ENCODE measurements around the gene ADAMTS2. TPM values are rescaled to one million over a fixed set of nuclear protein-coding genes. Genes with fewer than 3 reads are reported as not detected.

The ADAMTS2 gene
- total and polyA plus RNA-seq, 12 donors, result 4.3 to 70.3 (median 22.4) TPM

GRCh38 chr5:179163236-179164155 is 181.8 kb downstream of the ADAMTS2 start:
- no peak overlapping the region for H3K27ac ChIP-seq
- H3K9me3 ChIP-seq (replicated peaks in 1 of 3), result no peaks in the 10 kb centered on the region
- intact Hi-C loops (cut with DNase I), result loop anchor here in 1 of 2 donors (10.0 kb wide), 1 partner anchor 171 kb away; no protein-coding TSS in a partner anchor
- no peaks in the 10 kb centered on the region for H3K36me3 ChIP-seq (replicated peaks in 1 of 2)
- TF ChIP-seq CTCF (IDR thresholded peaks at IDR 0.05) (no peak), POLR2A (IDR thresholded peaks at IDR 0.05) (no peak)
- H3K4me3 ChIP-seq, result no peak overlapping the region
- DNase-seq, result no peak
- WGBS, 4 donors, result 82 to 91% (median 86%) methylated on average over 13 to 15 of the region's 15 CpGs
- peaks cover 0 to 13% of the 10 kb centered on the region in 2 donors for H3K4me1 ChIP-seq (replicated peaks in 1 of 2)
- H3K27me3 ChIP-seq, result no peaks in the 10 kb centered on the region

GRCh38 chr5:179162351-179163235 is 182.7 kb downstream of the ADAMTS2 start:
- intact Hi-C loops (cut with DNase I), result loop anchor here in 1 of 2 donors (10.0 kb wide), 1 partner anchor 172 kb away; no protein-coding TSS in a partner anchor
- no peak for DNase-seq
- WGBS, 4 donors, result 87 to 91% (median 89%) methylated on average over 9 to 24 of the region's 24 CpGs
- no peaks in the 10 kb centered on the region for H3K36me3 ChIP-seq (replicated peaks in 1 of 2)
- H3K27me3 ChIP-seq, result no peaks in the 10 kb centered on the region
- H3K27ac ChIP-seq, result no peak overlapping the region
- no peaks in the 10 kb centered on the region for H3K9me3 ChIP-seq (replicated peaks in 1 of 3)
- no peak for TF ChIP-seq CTCF (IDR thresholded peaks at IDR 0.05)
- no peak for TF ChIP-seq POLR2A (IDR thresholded peaks at IDR 0.05)
- H3K4me1 ChIP-seq (replicated peaks in 1 of 2), result peaks cover 0 to 11% of the 10 kb centered on the region in 2 donors
- no peak overlapping the region for H3K4me3 ChIP-seq

- Histone ChIP-seq H3K27me3 (no peaks in the 10 kb centered on the region), H3K9me3 (replicated peaks in 1 of 3) (no peaks in the 10 kb centered on the region), H3K27ac (no peak overlapping the region), H3K4me1 (replicated peaks in 1 of 2) (peaks cover 0 to 4% of the 10 kb centered on the region in 2 donors), H3K36me3 (replicated peaks in 1 of 2) (no peaks in the 10 kb centered on the region), H3K4me3 (no peak overlapping the region)
- no peak for DNase-seq
- intact Hi-C loops (cut with DNase I), result loop anchor here in 1 of 2 donors (10.0 kb wide), 1 partner anchor 173 kb away; no protein-coding TSS in a partner anchor
- TF ChIP-seq POLR2A (IDR thresholded peaks at IDR 0.05), result no peak
- no peak for TF ChIP-seq CTCF (IDR thresholded peaks at IDR 0.05)
- WGBS, 4 donors, result 89 to 92% (median 90%) methylated on average over 7 to 8 of the region's 8 CpGs
Measured at GRCh38 chr5:179161901-179162300, 183.4 kb downstream of the ADAMTS2 start.

GRCh38 chr5:179160584-179160983 is 184.7 kb downstream of the ADAMTS2 start:
- no peak overlapping the region for H3K4me3 ChIP-seq
- H3K27me3 ChIP-seq, result no peaks in the 10 kb centered on the region
- no peak for DNase-seq
- no peak for TF ChIP-seq POLR2A (IDR thresholded peaks at IDR 0.05)
- no peak for TF ChIP-seq CTCF (IDR thresholded peaks at IDR 0.05)
- WGBS, 4 donors, result 62 to 68% (median 64%) methylated on average over 2 to 3 of the region's 3 CpGs
- no peak overlapping the region for H3K27ac ChIP-seq
- no peaks in the 10 kb centered on the region for H3K9me3 ChIP-seq (replicated peaks in 1 of 3)
- no peaks in the 10 kb centered on the region for H3K4me1 ChIP-seq (replicated peaks in 1 of 2)
- no peaks in the 10 kb centered on the region for H3K36me3 ChIP-seq (replicated peaks in 1 of 2)
- intact Hi-C loops (cut with DNase I), result loop anchor here in 1 of 2 donors (10.0 kb wide), 1 partner anchor 174 kb away; no protein-coding TSS in a partner anchor
